ENCODE data around the gene TTR. TPM values are rescaled to one million over a fixed set of nuclear protein-coding genes. Genes with fewer than 3 reads are reported as not detected.
A peak's percentile ranks its signal among the peaks of the same experiment; 100 is the strongest.

TTR gene
- total and polyA plus RNA-seq, 2 donors (not counting 1 experiment from before 2014, with no cell fraction given) = not detected

DNA sequence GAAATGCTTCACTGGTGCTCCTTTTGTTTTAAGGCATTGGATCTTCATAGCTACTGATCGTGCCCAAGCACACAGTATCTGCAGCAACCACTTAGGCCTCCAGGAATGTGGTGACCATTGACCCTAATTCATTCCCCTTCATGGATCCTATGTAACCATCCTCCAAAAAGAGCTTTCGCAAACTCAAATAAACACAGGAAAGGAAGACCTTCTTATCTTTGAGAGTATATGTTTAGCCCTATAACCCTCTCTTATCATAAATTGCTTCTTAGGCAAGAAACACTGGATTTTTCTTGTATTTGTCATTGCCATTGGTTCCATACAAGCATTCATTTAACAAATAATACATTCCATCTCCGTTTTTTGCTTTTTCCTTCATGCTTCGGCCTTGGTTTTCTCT lies 4.1 kb upstream of the TTR start:
- Histone ChIP-seq H3K9ac (ENCODE audit: insufficient read depth, low read length) (no peak overlapping the region), H4K20me1 (ENCODE audit: control insufficient read depth, extremely low read depth, insufficient read depth, low read length) (no peaks in the 10 kb centered on the region), H2AFZ (ENCODE audit: low read length) (no peak overlapping the region), H3K36me3 (ENCODE audit: control insufficient read depth, insufficient read depth, low read length) (no peaks in the 10 kb centered on the region), H3K4me2 (ENCODE audit: extremely low read depth, insufficient read depth, low read length) (no peak overlapping the region), H3K27me3 (ENCODE audit: control insufficient read depth, insufficient read depth, low read length) (no peaks in the 10 kb centered on the region), H3K9me3 (ENCODE audit: control insufficient read depth, insufficient read depth, low read depth, low read length) (no peaks in the 10 kb centered on the region), H3K79me2 (ENCODE audit: control insufficient read depth, insufficient read depth, low read length) (no peaks in the 10 kb centered on the region), H3K4me1 (ENCODE audit: control insufficient read depth, extremely low read depth, insufficient read depth, low read length) (no peaks in the 10 kb centered on the region), H3K27ac (ENCODE audit: insufficient read depth, low read length) (no peak overlapping the region), H3K4me3 (replicated peaks in 1 of 4; ENCODE audit: control extremely low read depth in 1 of 4, insufficient read depth in 1 of 4, low read depth in 3 of 4, low read length in 4 of 4) (no peak overlapping the region)
- TF ChIP-seq, protein P1, sequence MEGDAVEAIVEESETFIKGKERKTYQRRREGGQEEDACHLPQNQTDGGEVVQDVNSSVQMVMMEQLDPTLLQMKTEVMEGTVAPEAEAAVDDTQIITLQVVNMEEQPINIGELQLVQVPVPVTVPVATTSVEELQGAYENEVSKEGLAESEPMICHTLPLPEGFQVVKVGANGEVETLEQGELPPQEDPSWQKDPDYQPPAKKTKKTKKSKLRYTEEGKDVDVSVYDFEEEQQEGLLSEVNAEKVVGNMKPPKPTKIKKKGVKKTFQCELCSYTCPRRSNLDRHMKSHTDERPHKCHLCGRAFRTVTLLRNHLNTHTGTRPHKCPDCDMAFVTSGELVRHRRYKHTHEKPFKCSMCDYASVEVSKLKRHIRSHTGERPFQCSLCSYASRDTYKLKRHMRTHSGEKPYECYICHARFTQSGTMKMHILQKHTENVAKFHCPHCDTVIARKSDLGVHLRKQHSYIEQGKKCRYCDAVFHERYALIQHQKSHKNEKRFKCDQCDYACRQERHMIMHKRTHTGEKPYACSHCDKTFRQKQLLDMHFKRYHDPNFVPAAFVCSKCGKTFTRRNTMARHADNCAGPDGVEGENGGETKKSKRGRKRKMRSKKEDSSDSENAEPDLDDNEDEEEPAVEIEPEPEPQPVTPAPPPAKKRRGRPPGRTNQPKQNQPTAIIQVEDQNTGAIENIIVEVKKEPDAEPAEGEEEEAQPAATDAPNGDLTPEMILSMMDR (conservative IDR thresholded peaks at IDR 0.05 in 1 of 2, IDR thresholded peaks at IDR 0.05 in 1 of 2; ENCODE audit: low read depth in 1 of 2, low read length in 2 of 2) = no peak
- TF ChIP-seq EZH2 (IDR thresholded peaks at IDR 0.05; ENCODE audit: low read length, missing control alignments) = no peak
- peak in 1 of 2 donors; percentile 17 for DNase-seq (ENCODE audit: low read depth in 2 of 2)

DNA sequence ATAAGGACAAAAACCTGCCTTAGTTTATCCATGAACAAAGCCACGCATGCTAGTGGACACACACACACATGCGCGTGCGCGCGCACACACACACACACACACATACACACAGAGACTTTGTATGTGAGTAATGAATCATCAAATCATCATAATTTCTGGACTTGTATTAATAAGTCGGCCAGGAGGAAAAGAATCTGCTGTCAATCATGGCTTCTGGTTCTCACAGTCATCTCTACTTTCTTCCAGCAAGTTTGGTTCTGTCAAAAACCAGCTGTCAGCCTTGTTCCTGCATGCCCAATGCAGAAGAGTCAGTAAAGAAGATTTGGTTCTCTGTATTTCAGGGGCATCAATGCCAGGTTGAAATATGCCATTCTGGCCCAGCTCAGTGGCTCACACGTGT lies 1.1 kb upstream of the TTR start:
- H3K9ac ChIP-seq (ENCODE audit: insufficient read depth, low read length) = no peak overlapping the region
- no peak overlapping the region for H3K4me3 ChIP-seq (replicated peaks in 1 of 4; ENCODE audit: control extremely low read depth in 1 of 4, insufficient read depth in 1 of 4, low read depth in 3 of 4, low read length in 4 of 4)
- H3K79me2 ChIP-seq (ENCODE audit: control insufficient read depth, insufficient read depth, low read length) = no peaks in the 10 kb centered on the region
- no peaks in the 10 kb centered on the region for H3K4me1 ChIP-seq (ENCODE audit: control insufficient read depth, extremely low read depth, insufficient read depth, low read length)
- H3K27me3 ChIP-seq (ENCODE audit: control insufficient read depth, insufficient read depth, low read length) = no peaks in the 10 kb centered on the region
- no peak overlapping the region for H3K4me2 ChIP-seq (ENCODE audit: extremely low read depth, insufficient read depth, low read length)
- no peak overlapping the region for H2AFZ ChIP-seq (ENCODE audit: low read length)
- no peaks in the 10 kb centered on the region for H3K36me3 ChIP-seq (ENCODE audit: control insufficient read depth, insufficient read depth, low read length)
- DNase-seq (ENCODE audit: low read depth in 2 of 2) = no peak
- TF ChIP-seq, protein P1 (conservative IDR thresholded peaks at IDR 0.05 in 1 of 2, IDR thresholded peaks at IDR 0.05 in 1 of 2; ENCODE audit: low read depth in 1 of 2, low read length in 2 of 2) = no peak
- TF ChIP-seq EZH2 (IDR thresholded peaks at IDR 0.05; ENCODE audit: low read length, missing control alignments) = no peak
- H3K27ac ChIP-seq (ENCODE audit: insufficient read depth, low read length) = no peak overlapping the region
- no peaks in the 10 kb centered on the region for H4K20me1 ChIP-seq (ENCODE audit: control insufficient read depth, extremely low read depth, insufficient read depth, low read length)
- no peaks in the 10 kb centered on the region for H3K9me3 ChIP-seq (ENCODE audit: control insufficient read depth, insufficient read depth, low read depth, low read length)

DNA sequence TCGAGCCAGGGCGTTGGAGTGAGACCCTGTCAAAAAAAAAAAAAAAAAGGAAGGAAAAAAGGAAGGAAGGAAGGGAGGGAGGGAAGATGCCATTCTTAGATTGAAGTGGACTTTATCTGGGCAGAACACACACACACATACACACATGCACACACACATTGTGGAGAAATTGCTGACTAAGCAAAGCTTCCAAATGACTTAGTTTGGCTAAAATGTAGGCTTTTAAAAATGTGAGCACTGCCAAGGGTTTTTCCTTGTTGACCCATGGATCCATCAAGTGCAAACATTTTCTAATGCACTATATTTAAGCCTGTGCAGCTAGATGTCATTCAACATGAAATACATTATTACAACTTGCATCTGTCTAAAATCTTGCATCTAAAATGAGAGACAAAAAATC lies 564 bp upstream of the TTR start:
- H3K9me3 ChIP-seq (ENCODE audit: control insufficient read depth, insufficient read depth, low read depth, low read length) = no peaks in the 10 kb centered on the region
- no peaks in the 10 kb centered on the region for H3K79me2 ChIP-seq (ENCODE audit: control insufficient read depth, insufficient read depth, low read length)
- TF ChIP-seq, protein P1 (conservative IDR thresholded peaks at IDR 0.05 in 1 of 2, IDR thresholded peaks at IDR 0.05 in 1 of 2; ENCODE audit: low read depth in 1 of 2, low read length in 2 of 2) = no peak
- TF ChIP-seq EZH2 (IDR thresholded peaks at IDR 0.05; ENCODE audit: low read length, missing control alignments) = no peak

More for the DNA sequence above, 564 bp upstream of the TTR start:
- Histone ChIP-seq H2AFZ (ENCODE audit: low read length) (no peak overlapping the region), H3K27ac (ENCODE audit: insufficient read depth, low read length) (no peak overlapping the region), H3K4me3 (replicated peaks in 1 of 4; ENCODE audit: control extremely low read depth in 1 of 4, insufficient read depth in 1 of 4, low read depth in 3 of 4, low read length in 4 of 4) (no peak overlapping the region), H3K4me1 (ENCODE audit: control insufficient read depth, extremely low read depth, insufficient read depth, low read length) (no peaks in the 10 kb centered on the region), H3K36me3 (ENCODE audit: control insufficient read depth, insufficient read depth, low read length) (no peaks in the 10 kb centered on the region), H3K9ac (ENCODE audit: insufficient read depth, low read length) (no peak overlapping the region), H4K20me1 (ENCODE audit: control insufficient read depth, extremely low read depth, insufficient read depth, low read length) (no peaks in the 10 kb centered on the region), H3K4me2 (ENCODE audit: extremely low read depth, insufficient read depth, low read length) (no peak overlapping the region), H3K27me3 (ENCODE audit: control insufficient read depth, insufficient read depth, low read length) (no peaks in the 10 kb centered on the region)
- DNase-seq (ENCODE audit: low read depth in 2 of 2) = no peak
